GM21360 (cell line): ENCODE results near the gene ZFPL1.

Source experiments
- ATAC-seq: cut with Tn5 transposase; IDR thresholded peaks from one replicate; pipeline ENCODE4 v1.9.1; 2021; ENCODE audit warnings: mild to moderate bottlenecking, moderate library complexity; ENCODE audit not compliant: unreplicated experiment

ZFPL1 gene

GRCh38 chr11:65059959-65060824 is 23.8 kb upstream of the ZFPL1 start:
- ATAC-seq: no peak

GRCh38 chr11:65060913-65061408 is 23.1 kb upstream of the ZFPL1 start:
- ATAC-seq: no peak

- ATAC-seq: no peak
Observed at GRCh38 chr11:65063532-65063931, 20.5 kb upstream of the ZFPL1 start.

GRCh38 chr11:65064847-65065240 is 19.2 kb upstream of the ZFPL1 start:
- ATAC-seq: no peak

GRCh38 chr11:65065851-65066250 is 18.2 kb upstream of the ZFPL1 start:
- ATAC-seq: no peak

- no peak for ATAC-seq
Observed at GRCh38 chr11:65066315-65066714, 17.7 kb upstream of the ZFPL1 start.

GRCh38 chr11:65066805-65067291 is 17.2 kb upstream of the ZFPL1 start:
- ATAC-seq: no peak

GRCh38 chr11:65067446-65067845 is 16.6 kb upstream of the ZFPL1 start:
- ATAC-seq: no peak

- ATAC-seq: no peak
Observed at GRCh38 chr11:65069217-65069616, 14.8 kb upstream of the ZFPL1 start.

GRCh38 chr11:65071907-65072630 is 12.0 kb upstream of the ZFPL1 start:
- ATAC-seq: no peak

GRCh38 chr11:65072631-65072966 is 11.4 kb upstream of the ZFPL1 start:
- no peak for ATAC-seq

- no peak for ATAC-seq
Observed at GRCh38 chr11:65077451-65077850, 6.6 kb upstream of the ZFPL1 start.

GRCh38 chr11:65078151-65078550 is 5.9 kb upstream of the ZFPL1 start:
- ATAC-seq: no peak

GRCh38 chr11:65078786-65079342 is 5.2 kb upstream of the ZFPL1 start:
- ATAC-seq: no peak

- no peak for ATAC-seq
Observed at GRCh38 chr11:65083134-65083833, 738 bp upstream of the ZFPL1 start.

- ATAC-seq: no peak
Observed at GRCh38 chr11:65084598-65085375, 765 bp downstream of the ZFPL1 start.

GRCh38 chr11:65085446-65085845 is 1.4 kb downstream of the ZFPL1 start:
- no peak for ATAC-seq

GRCh38 chr11:65086809-65087208 is 2.8 kb downstream of the ZFPL1 start:
- ATAC-seq: no peak

GRCh38 chr11:65087216-65087615 is 3.2 kb downstream of the ZFPL1 start:
- ATAC-seq: no peak

GRCh38 chr11:65087827-65088226 is 3.8 kb downstream of the ZFPL1 start:
- no peak for ATAC-seq
